Measurements from ENCODE around the gene PRKN. TPM values are rescaled to one million over a fixed set of nuclear protein-coding genes. Genes with fewer than 3 reads are reported as not detected.

Gene PRKN
- total and polyA plus RNA-seq, 9 of the 15 experiments (the other 6 are each of a cell fraction or from before 2014, with no cell fraction given): 0.03 to 0.96 (median 0.15) TPM; not detected in 2

DNA sequence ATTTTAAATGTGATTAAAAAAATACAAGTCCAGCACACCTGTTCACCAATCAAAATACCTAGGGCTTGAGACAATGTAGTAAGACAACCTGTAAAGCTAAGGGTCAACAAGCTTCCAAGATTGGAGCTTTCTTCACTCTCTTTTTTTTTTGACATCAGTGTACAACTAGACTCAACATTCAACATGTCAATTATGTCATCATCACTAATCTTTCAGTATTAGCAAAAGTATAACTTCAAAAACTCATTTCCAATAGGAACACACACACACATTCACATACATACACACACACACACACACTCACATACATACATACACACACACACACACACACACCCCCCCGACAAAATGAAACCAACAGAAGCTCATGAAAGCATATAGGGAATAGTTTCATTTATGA is 26.0 kb downstream of the PRKN start:
- Histone ChIP-seq H4K20me1 (replicated peaks; ENCODE audit: control insufficient read depth, insufficient read depth, low read length) (no peaks in the 10 kb centered on the region), H3K9me3 (replicated peaks; ENCODE audit: control insufficient read depth, insufficient read depth, low read depth, low read length) (no peaks in the 10 kb centered on the region), H3K9ac (ENCODE audit: insufficient read depth in 1 of 2, low read depth in 2 of 2, low read length in 2 of 2) (no peak overlapping the region), H2AFZ (ENCODE audit: low read depth, low read length) (no peak overlapping the region), H3K27me3 (ENCODE audit: control insufficient read depth in 2 of 2, insufficient read depth in 2 of 2, low read length in 2 of 2) (no peaks in the 10 kb centered on the region), H3K4me3 (no peak overlapping the region), H3K4me2 (ENCODE audit: insufficient read depth, low read length) (no peak overlapping the region), H3K9me1 (ENCODE audit: control insufficient read depth, insufficient read depth, low read length) (no peaks in the 10 kb centered on the region), H3K4me1 (replicated peaks in 1 of 2; ENCODE audit: control insufficient read depth in 2 of 2, insufficient read depth in 2 of 2, low read length in 2 of 2) (no peaks in the 10 kb centered on the region), H3K79me2 (ENCODE audit: control insufficient read depth, insufficient read depth, low read length) (no peaks in the 10 kb centered on the region), H3K36me3 (ENCODE audit: control insufficient read depth, insufficient read depth, low read length) (no peaks in the 10 kb centered on the region), H3K27ac (ENCODE audit: extremely low read depth, low read depth, low read length) (no peak overlapping the region)
- TF ChIP-seq, protein P1, sequence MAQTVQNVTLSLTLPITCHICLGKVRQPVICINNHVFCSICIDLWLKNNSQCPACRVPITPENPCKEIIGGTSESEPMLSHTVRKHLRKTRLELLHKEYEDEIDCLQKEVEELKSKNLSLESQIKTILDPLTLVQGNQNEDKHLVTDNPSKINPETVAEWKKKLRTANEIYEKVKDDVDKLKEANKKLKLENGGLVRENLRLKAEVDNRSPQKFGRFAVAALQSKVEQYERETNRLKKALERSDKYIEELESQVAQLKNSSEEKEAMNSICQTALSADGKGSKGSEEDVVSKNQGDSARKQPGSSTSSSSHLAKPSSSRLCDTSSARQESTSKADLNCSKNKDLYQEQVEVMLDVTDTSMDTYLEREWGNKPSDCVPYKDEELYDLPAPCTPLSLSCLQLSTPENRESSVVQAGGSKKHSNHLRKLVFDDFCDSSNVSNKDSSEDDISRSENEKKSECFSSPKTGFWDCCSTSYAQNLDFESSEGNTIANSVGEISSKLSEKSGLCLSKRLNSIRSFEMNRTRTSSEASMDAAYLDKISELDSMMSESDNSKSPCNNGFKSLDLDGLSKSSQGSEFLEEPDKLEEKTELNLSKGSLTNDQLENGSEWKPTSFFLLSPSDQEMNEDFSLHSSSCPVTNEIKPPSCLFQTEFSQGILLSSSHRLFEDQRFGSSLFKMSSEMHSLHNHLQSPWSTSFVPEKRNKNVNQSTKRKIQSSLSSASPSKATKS (CRISPR knock-in tag; IDR thresholded peaks at IDR 0.05): no peak
- TF ChIP-seq RBM14 (IDR thresholded peaks at IDR 0.05; ENCODE audit: borderline replicate concordance, insufficient read depth, low read depth, low read length): no peak
- TF ChIP-seq, protein P2, sequence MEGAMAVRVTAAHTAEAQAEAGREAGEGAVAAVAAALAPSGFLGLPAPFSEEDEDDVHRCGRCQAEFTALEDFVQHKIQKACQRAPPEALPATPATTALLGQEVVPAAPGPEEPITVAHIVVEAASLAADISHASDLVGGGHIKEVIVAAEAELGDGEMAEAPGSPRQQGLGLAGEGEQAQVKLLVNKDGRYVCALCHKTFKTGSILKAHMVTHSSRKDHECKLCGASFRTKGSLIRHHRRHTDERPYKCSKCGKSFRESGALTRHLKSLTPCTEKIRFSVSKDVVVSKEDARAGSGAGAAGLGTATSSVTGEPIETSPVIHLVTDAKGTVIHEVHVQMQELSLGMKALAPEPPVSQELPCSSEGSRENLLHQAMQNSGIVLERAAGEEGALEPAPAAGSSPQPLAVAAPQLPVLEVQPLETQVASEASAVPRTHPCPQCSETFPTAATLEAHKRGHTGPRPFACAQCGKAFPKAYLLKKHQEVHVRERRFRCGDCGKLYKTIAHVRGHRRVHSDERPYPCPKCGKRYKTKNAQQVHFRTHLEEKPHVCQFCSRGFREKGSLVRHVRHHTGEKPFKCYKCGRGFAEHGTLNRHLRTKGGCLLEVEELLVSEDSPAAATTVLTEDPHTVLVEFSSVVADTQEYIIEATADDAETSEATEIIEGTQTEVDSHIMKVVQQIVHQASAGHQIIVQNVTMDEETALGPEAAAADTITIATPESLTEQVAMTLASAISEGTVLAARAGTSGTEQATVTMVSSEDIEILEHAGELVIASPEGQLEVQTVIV (CRISPR knock-in tag; IDR thresholded peaks at IDR 0.05; ENCODE audit: borderline replicate concordance): no peak
- TF ChIP-seq ZNF79 (CRISPR knock-in tag; IDR thresholded peaks at IDR 0.05; ENCODE audit: low read depth): no peak
- TF ChIP-seq ZNF57 (CRISPR knock-in tag; IDR thresholded peaks at IDR 0.05): no peak
- no peak for TF ChIP-seq KAT8 (IDR thresholded peaks at IDR 0.05; ENCODE audit: low read depth)
- TF ChIP-seq ZNF232 (CRISPR knock-in tag; IDR thresholded peaks at IDR 0.05): no peak
- no peak for TF ChIP-seq SRSF1 (IDR thresholded peaks at IDR 0.05; ENCODE audit: low read depth, low read length)
- TF ChIP-seq MXI1 (IDR thresholded peaks at IDR 0.05; ENCODE audit: low read depth, low read length): no peak
- TF ChIP-seq ZNF134 (CRISPR knock-in tag; conservative IDR thresholded peaks at IDR 0.05): no peak
- no peak for TF ChIP-seq MAZ (CRISPR knock-in tag; conservative IDR thresholded peaks at IDR 0.05 in 1 of 2, IDR thresholded peaks at IDR 0.05 in 1 of 2)
- TF ChIP-seq ZBTB1 (CRISPR knock-in tag; IDR thresholded peaks at IDR 0.05; ENCODE audit: borderline replicate concordance, low read depth): no peak
- TF ChIP-seq SMC3 (conservative IDR thresholded peaks at IDR 0.05; ENCODE audit: insufficient read depth, low read depth, low read length): no peak
- TF ChIP-seq, protein P3, sequence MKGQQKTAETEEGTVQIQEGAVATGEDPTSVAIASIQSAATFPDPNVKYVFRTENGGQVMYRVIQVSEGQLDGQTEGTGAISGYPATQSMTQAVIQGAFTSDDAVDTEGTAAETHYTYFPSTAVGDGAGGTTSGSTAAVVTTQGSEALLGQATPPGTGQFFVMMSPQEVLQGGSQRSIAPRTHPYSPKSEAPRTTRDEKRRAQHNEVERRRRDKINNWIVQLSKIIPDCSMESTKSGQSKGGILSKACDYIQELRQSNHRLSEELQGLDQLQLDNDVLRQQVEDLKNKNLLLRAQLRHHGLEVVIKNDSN (CRISPR knock-in tag; IDR thresholded peaks at IDR 0.05): no peak
- no peak for TF ChIP-seq BRD9 (IDR thresholded peaks at IDR 0.05; ENCODE audit: low read depth, partially characterized antibody)
- TF ChIP-seq, protein P4, sequence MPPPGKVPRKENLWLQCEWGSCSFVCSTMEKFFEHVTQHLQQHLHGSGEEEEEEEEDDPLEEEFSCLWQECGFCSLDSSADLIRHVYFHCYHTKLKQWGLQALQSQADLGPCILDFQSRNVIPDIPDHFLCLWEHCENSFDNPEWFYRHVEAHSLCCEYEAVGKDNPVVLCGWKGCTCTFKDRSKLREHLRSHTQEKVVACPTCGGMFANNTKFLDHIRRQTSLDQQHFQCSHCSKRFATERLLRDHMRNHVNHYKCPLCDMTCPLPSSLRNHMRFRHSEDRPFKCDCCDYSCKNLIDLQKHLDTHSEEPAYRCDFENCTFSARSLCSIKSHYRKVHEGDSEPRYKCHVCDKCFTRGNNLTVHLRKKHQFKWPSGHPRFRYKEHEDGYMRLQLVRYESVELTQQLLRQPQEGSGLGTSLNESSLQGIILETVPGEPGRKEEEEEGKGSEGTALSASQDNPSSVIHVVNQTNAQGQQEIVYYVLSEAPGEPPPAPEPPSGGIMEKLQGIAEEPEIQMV (tag; conservative IDR thresholded peaks at IDR 0.05; ENCODE audit: low read depth): no peak
- ChIA-PET POLR2A (no interaction called here), CTCF (ENCODE audit: low intra/inter-chr PET ratio) (interaction anchor here (0.6 kb wide), 1 partner anchor 40 kb away, joined by 3 read pairs; no protein-coding TSS in a partner anchor)
- WGBS (ENCODE audit: insufficient coverage, low coverage, missing lambda C conversion rate): 0% methylated on average over 1 of the region's 1 CpG
- in situ Hi-C loops (cut with MboI) (no loop called here), intact Hi-C loops (cut with micrococcal nuclease) (no loop called here)
- DNase-seq (ENCODE audit: extremely low read depth in 1 of 4, low spot score in 3 of 4): no peak
- ATAC-seq: no peak
- no TSS peak for BruUV-seq (replicated peaks)
- FAIRE-seq: peak; percentile 35
